Mesendoderm (in vitro differentiated cells): ENCODE data around the gene PRKAB2. TPM values are rescaled to one million over a fixed set of nuclear protein-coding genes. Genes with fewer than 3 reads are reported as not detected.

Experiments used
- DNase-seq: peaks from one replicate; pipeline ENCODE4 v3.0.0; 2013
- H2AK5ac ChIP-seq: 2 replicates; pipeline ENCODE4 v1.6.1; 2013; ENCODE audit warnings: low read length, inconsistent platforms
- H2BK120ac ChIP-seq: 2 replicates; pipeline ENCODE4 v1.6.1; 2013; ENCODE audit warnings: low read depth, mild to moderate bottlenecking, low read length, moderate library complexity, mixed read lengths
- H2BK15ac ChIP-seq: replicated peaks from 2 replicates; pipeline ENCODE4 v1.6.1; 2013; ENCODE audit warnings: low read depth, mild to moderate bottlenecking, moderate library complexity
- H2BK5ac ChIP-seq: 2 replicates; pipeline ENCODE4 v1.6.1; 2013; ENCODE audit warnings: low read length, inconsistent platforms
- H3K18ac ChIP-seq: 2 replicates; pipeline ENCODE4 v1.6.1; 2013; ENCODE audit warnings: mild to moderate bottlenecking, low read length, mixed read lengths
- H3K23ac ChIP-seq: one replicate; pipeline ENCODE4 v1.6.1; 2013; ENCODE audit warnings: low read length
- H3K27ac ChIP-seq: 2 replicates; pipeline ENCODE4 v1.5.1; 2013; ENCODE audit warnings: low read depth, mild to moderate bottlenecking, inconsistent platforms, low read length, moderate library complexity
- H3K27me3 ChIP-seq: 2 replicates; pipeline ENCODE4 v1.6.1; 2013; ENCODE audit warnings: low read length, control low read depth, mild to moderate bottlenecking, inconsistent platforms; ENCODE audit not compliant: insufficient read depth, poor library complexity
- H3K36me3 ChIP-seq: 2 replicates; pipeline ENCODE4 v1.6.1; 2013; ENCODE audit warnings: low read length, inconsistent platforms; ENCODE audit not compliant: control insufficient read depth, insufficient read depth
- H3K4ac ChIP-seq: one replicate; pipeline ENCODE4 v1.6.1; 2013; ENCODE audit warnings: low read depth, mild to moderate bottlenecking, low read length, moderate library complexity
- H3K4me1 ChIP-seq: 2 replicates; pipeline ENCODE4 v1.6.1; 2013; ENCODE audit warnings: low read depth, low read length, inconsistent platforms; ENCODE audit not compliant: control insufficient read depth
- H3K4me2 ChIP-seq: 2 replicates; pipeline ENCODE4 v1.6.1; 2013; ENCODE audit warnings: low read length
- H3K4me3 ChIP-seq: 2 replicates; pipeline ENCODE4 v1.5.1; 2013; ENCODE audit warnings: mild to moderate bottlenecking, low read length
- H3K56ac ChIP-seq: one replicate; pipeline ENCODE4 v1.6.1; 2013; ENCODE audit warnings: low read length
- H3K79me1 ChIP-seq: 2 replicates; pipeline ENCODE4 v1.6.1; 2013; ENCODE audit warnings: low read length, inconsistent platforms
- H3K79me2 ChIP-seq: 2 replicates; pipeline ENCODE4 v1.6.1; 2013; ENCODE audit warnings: mild to moderate bottlenecking, low read length; ENCODE audit not compliant: control insufficient read depth, insufficient read depth
- H3K9ac ChIP-seq: 2 replicates; pipeline ENCODE4 v1.6.1; 2013; ENCODE audit warnings: low read length, inconsistent platforms
- H4K5ac ChIP-seq: one replicate; pipeline ENCODE4 v1.6.1; 2013; ENCODE audit warnings: low read length
- H4K8ac ChIP-seq: one replicate; pipeline ENCODE4 v1.6.1; 2013; ENCODE audit warnings: low read depth, mild to moderate bottlenecking, control low read depth, low read length, moderate library complexity
- WGBS: extraction: QIAGEN DNeasy Blood & Tissue Kit; methylation state at CpG from one replicate; pipeline ENCODE4 v1.1.7; 2013; ENCODE audit warnings: low lambda C conversion rate, missing lambda C conversion rate; ENCODE audit not compliant: insufficient coverage; ENCODE audit errors: extremely low coverage; 5-methylcytosine and 5-hydroxymethylcytosine counted together
- polyA plus RNA-seq, 2 experiments: library from polyadenylated mRNA; stranded (reverse); fragments of 200-250 nt; gene quantifications; one replicate each; pipeline ENCODE4 v1.2.3, GENCODE V29; 2013

PRKAB2 gene, protein sequence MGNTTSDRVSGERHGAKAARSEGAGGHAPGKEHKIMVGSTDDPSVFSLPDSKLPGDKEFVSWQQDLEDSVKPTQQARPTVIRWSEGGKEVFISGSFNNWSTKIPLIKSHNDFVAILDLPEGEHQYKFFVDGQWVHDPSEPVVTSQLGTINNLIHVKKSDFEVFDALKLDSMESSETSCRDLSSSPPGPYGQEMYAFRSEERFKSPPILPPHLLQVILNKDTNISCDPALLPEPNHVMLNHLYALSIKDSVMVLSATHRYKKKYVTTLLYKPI
- 18.4 TPM for polyA plus RNA-seq (2013, experiment 1 of 2)
- 18.0 TPM for polyA plus RNA-seq (2013, experiment 2 of 2)

DNA sequence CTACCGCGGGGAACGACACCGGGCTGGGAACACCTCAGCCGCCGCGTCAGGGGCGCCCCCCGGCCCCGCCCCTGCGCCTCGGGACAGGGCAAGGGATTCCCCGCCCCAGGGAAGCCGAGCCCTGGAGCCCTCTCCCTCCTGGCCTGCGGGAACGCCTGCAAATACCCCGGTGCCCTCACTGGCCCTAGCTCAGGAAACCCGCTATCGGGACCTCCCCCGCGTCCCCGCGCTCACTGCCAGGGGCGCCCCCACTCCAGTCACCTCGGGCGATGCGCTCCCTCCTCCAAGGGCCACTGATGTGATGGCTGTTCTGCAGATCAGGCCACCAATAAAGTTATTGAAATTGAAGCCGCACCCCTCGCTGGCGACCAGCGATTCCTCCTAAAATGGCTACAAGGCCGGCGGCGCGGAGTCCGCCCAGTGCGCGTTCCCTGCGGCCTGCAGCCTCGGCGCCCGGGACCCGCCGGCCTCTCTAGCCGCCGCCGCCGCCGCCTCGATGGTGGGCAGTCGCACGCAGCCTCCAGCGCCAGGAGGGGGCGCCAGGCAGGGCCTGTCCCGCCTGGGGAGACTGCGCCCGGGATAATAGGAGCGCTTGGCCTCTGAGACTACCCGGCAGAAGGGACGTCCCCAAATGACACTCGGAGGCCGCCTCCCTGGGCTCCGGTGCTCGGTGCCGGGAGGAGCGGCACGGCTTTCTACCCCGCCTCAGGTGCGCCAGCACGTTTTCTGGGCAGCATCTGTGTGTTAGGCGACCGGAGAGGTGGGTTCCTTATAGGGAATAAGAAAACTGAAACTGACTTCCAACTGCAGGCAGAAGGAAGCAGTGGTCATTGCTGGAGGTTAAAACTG lies at the start of gene PRKAB2:
PRKAB2 (minus strand) TSS at position 303 of the 849 bp plus-strand sequence. CDS start 326 bp downstream, outside the sequence.
- peaks cover 6% of the 10 kb centered on the region for H3K4me1 ChIP-seq
- peak within 1 kb of the TSS; percentile 85 for H3K4me2 ChIP-seq
- peak within 1 kb of the TSS; percentile 92 for H3K9ac ChIP-seq
- H2BK120ac ChIP-seq, result no peak within 1 kb of the TSS
- H2BK5ac ChIP-seq, result peak within 1 kb of the TSS; percentile 77
- peak; percentile 98 for DNase-seq
- peak within 1 kb of the TSS; percentile 71 for H3K18ac ChIP-seq
- H2AK5ac ChIP-seq, result no peak within 1 kb of the TSS
- H3K23ac ChIP-seq, result peak within 1 kb of the TSS; percentile 83
- H2BK15ac ChIP-seq, result no peak within 1 kb of the TSS
- H3K56ac ChIP-seq, result peak within 1 kb of the TSS; percentile 96
- no peaks in the 10 kb centered on the region for H3K36me3 ChIP-seq
- peak within 1 kb of the TSS; percentile 85 for H3K4me3 ChIP-seq
- peaks cover 13% of the 10 kb centered on the region for H3K79me2 ChIP-seq
- peaks cover 6% of the 10 kb centered on the region for H3K79me1 ChIP-seq
- no peaks in the 10 kb centered on the region for H3K27me3 ChIP-seq
- H3K4ac ChIP-seq, result no peak within 1 kb of the TSS
- no CpG with 5 or more reads among the region's 72 CpGs for WGBS
- peak within 1 kb of the TSS; percentile 93 for H3K27ac ChIP-seq
- peak within 1 kb of the TSS; percentile 67 for H4K8ac ChIP-seq
- H4K5ac ChIP-seq, result no peak within 1 kb of the TSS

DNA sequence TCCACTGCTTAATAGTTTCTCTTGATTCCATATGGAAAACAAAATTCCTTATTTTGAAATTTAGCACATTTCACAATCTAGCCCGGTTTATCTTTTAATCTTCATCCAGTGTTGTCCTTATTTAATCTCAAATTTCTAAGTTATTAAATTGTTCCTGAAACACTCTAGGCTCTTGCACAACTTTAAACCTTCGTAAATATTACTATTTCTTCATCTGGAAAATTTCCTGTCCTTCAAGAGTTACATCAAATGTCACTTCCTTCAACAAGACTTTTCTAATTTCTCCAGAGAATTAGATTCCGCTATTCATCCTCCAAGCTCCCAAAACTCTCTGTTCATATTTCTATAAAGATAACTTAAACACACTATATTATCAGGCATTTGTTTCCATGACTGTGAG lies 46.3 kb upstream of the PRKAB2 start:
- Histone ChIP-seq H2BK5ac (no peak overlapping the region), H3K4me1 (no peaks in the 10 kb centered on the region), H2BK120ac (no peak overlapping the region), H4K8ac (no peak overlapping the region), H2AK5ac (no peak overlapping the region), H3K23ac (no peak overlapping the region), H4K5ac (no peak overlapping the region), H3K27ac (no peak overlapping the region), H3K18ac (no peak overlapping the region), H3K9ac (no peak overlapping the region), H2BK15ac (no peak overlapping the region), H3K27me3 (no peaks in the 10 kb centered on the region), H3K4me3 (no peak overlapping the region), H3K56ac (no peak overlapping the region), H3K4me2 (no peak overlapping the region), H3K36me3 (no peaks in the 10 kb centered on the region), H3K4ac (no peak overlapping the region), H3K79me2 (no peaks in the 10 kb centered on the region), H3K79me1 (no peaks in the 10 kb centered on the region)
- 100% methylated on average over 1 of the region's 3 CpGs for WGBS
- no peak for DNase-seq

DNA sequence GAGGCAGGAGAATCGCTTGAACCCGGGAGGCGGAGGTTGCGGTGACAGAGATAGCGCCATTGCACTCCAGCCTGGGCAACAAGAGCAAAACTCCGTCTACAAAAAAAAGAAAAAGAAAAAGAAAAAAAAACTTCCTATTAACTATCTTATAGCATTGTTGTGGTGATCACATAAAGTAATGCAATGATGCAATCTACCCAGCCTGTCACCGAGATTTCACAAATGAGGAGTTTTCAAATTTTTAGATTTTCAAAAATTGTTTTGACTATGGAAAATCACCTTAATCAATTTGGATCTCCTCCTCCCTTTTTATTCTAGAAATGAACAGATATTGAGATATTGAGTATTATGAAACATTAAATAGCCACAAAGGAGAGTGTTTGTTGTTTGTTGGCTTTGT lies 44.9 kb upstream of the PRKAB2 start:
- Histone ChIP-seq H3K79me1 (no peaks in the 10 kb centered on the region), H3K4me2 (no peak overlapping the region), H3K27ac (no peak overlapping the region), H4K5ac (no peak overlapping the region), H3K36me3 (no peaks in the 10 kb centered on the region), H2AK5ac (no peak overlapping the region), H3K18ac (no peak overlapping the region), H2BK5ac (no peak overlapping the region), H3K4ac (no peak overlapping the region), H2BK15ac (no peak overlapping the region), H3K4me1 (no peaks in the 10 kb centered on the region), H3K79me2 (no peaks in the 10 kb centered on the region), H4K8ac (no peak overlapping the region), H2BK120ac (no peak overlapping the region), H3K56ac (no peak overlapping the region), H3K4me3 (no peak overlapping the region), H3K27me3 (no peaks in the 10 kb centered on the region), H3K23ac (no peak overlapping the region), H3K9ac (no peak overlapping the region)
- no peak for DNase-seq
- no CpG with 5 or more reads among the region's 7 CpGs for WGBS

DNA sequence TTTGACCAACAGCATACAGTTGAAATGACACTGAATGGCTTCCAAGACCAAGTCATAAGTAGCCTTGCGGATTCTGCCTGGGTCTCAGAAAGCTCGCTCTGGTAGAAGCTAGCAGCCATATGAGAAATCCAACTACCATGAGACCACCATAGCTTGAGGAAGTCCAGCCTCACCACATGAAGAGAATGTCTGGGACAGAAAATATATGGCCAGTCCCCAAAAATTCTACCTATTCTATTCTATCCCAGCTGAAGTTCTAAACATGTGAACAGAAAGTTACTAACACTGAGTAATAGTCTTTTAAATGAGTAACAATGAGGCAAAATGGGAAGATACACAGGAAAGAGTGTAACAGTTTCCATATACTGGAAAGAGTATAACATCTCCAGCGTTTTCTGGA lies 43.9 kb upstream of the PRKAB2 start:
- H3K36me3 ChIP-seq, result no peaks in the 10 kb centered on the region

DNA sequence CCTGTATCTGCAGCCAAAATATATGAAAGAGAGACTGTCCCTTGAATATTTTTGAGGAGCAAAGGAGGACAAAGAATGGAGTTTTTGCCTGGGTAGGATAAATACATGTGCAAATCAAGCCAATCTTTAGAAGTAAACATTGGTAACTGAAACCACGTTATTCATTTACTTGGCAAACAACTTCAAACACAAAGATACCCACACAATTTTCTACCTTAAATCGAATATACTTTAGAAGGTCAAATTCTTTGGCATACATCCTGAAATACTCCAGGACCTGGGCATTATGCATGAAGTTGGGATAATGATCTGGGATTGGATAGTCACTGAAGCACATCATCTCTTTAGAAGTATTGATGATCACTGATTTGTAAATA lies 43.3 kb upstream of the PRKAB2 start:
- Histone ChIP-seq H3K27me3 (no peaks in the 10 kb centered on the region), H3K9ac (no peak overlapping the region), H3K18ac (no peak overlapping the region), H3K56ac (no peak overlapping the region), H4K8ac (no peak overlapping the region), H3K4ac (no peak overlapping the region), H2BK15ac (no peak overlapping the region), H3K27ac (no peak overlapping the region), H3K4me3 (no peak overlapping the region), H3K79me2 (no peaks in the 10 kb centered on the region), H4K5ac (no peak overlapping the region), H3K4me1 (no peaks in the 10 kb centered on the region), H2AK5ac (no peak overlapping the region), H3K23ac (no peak overlapping the region), H3K79me1 (no peaks in the 10 kb centered on the region), H2BK120ac (no peak overlapping the region), H3K36me3 (no peaks in the 10 kb centered on the region), H2BK5ac (no peak overlapping the region), H3K4me2 (no peak overlapping the region)
- DNase-seq, result no peak
- WGBS, result no CpG with 5 or more reads among the region's 2 CpGs

More for the DNA sequence above, 43.9 kb upstream of the PRKAB2 start:
- Histone ChIP-seq H2AK5ac (no peak overlapping the region), H3K9ac (no peak overlapping the region), H3K4me3 (no peak overlapping the region), H3K79me1 (no peaks in the 10 kb centered on the region), H3K4ac (no peak overlapping the region), H2BK15ac (no peak overlapping the region), H3K4me1 (no peaks in the 10 kb centered on the region), H4K8ac (no peak overlapping the region), H3K56ac (no peak overlapping the region), H3K27ac (no peak overlapping the region), H2BK5ac (no peak overlapping the region), H3K79me2 (no peaks in the 10 kb centered on the region), H3K27me3 (no peaks in the 10 kb centered on the region), H2BK120ac (no peak overlapping the region), H4K5ac (no peak overlapping the region), H3K4me2 (no peak overlapping the region), H3K23ac (no peak overlapping the region), H3K18ac (no peak overlapping the region)
- WGBS, result no CpG with 5 or more reads among the region's 3 CpGs
- DNase-seq, result no peak
